WI38 (cell line): ENCODE measurements around the gene LINC00237.

ENCODE experiments used
- H3K4me3 ChIP-seq: 2 replicates; pipeline ENCODE4 v1.5.1; 2011; ENCODE audit warnings: low read depth, mild to moderate bottlenecking, control low read depth, low read length
- TF ChIP-seq, protein P1 (sequence below): IDR thresholded peaks from 2 replicates; pipeline ENCODE4 v1.5.1; 2012; ENCODE audit warnings: low read depth, mild to moderate bottlenecking, control low read depth, low read length

LINC00237 gene

DNA sequence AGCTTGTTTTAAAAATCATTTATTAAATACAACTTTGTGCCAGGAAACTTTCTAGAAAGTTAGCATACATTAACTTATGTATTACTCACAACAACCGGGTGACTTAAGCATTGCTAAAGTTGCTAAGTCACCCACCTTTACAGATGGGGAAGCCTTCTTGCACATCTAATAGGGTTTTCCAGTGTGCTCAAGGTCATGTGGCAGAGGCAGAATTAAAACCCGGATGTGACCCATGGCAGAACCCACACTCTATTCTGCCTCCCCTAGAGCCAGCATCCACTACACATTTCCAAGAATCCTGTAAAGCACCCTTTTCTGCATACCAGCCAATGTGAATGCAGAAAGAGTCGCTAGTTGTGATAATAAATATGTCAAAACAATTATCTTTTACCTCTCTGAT lies 13.4 kb downstream of the LINC00237 start:
- TF ChIP-seq, protein P1, sequence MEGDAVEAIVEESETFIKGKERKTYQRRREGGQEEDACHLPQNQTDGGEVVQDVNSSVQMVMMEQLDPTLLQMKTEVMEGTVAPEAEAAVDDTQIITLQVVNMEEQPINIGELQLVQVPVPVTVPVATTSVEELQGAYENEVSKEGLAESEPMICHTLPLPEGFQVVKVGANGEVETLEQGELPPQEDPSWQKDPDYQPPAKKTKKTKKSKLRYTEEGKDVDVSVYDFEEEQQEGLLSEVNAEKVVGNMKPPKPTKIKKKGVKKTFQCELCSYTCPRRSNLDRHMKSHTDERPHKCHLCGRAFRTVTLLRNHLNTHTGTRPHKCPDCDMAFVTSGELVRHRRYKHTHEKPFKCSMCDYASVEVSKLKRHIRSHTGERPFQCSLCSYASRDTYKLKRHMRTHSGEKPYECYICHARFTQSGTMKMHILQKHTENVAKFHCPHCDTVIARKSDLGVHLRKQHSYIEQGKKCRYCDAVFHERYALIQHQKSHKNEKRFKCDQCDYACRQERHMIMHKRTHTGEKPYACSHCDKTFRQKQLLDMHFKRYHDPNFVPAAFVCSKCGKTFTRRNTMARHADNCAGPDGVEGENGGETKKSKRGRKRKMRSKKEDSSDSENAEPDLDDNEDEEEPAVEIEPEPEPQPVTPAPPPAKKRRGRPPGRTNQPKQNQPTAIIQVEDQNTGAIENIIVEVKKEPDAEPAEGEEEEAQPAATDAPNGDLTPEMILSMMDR = no peak
- H3K4me3 ChIP-seq = no peak overlapping the region

- no peak overlapping the region for H3K4me3 ChIP-seq
- TF ChIP-seq, protein P1 = no peak
Measured at GRCh38 chr20:21090721-21091120, 15.4 kb downstream of the LINC00237 start.

DNA sequence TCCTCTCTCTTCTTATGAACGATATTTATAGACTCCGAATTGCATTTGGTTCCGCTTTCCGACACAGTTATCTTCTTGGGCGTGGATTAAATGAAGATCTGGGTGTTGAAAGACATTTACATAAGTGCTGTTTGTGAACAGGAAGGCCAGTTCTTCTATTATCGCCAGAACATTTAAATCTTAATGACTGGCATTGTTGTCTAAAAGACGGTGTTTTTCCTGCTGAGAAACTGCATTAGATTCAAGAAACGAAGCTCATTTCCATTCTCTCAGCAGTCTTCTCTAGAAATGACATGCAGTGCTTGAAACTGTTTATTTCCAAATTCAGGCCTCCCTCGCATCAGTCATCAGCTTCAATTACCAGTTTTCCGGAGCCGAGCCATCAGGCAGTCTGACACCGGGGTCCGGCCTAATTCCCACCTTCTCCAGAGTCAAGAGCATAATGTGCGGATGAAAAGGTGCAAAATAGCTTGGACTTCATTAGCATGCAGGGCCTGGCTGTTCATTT lies 16.0 kb downstream of the LINC00237 start:
- TF ChIP-seq, protein P1 = no peak
- H3K4me3 ChIP-seq = no peak overlapping the region

DNA sequence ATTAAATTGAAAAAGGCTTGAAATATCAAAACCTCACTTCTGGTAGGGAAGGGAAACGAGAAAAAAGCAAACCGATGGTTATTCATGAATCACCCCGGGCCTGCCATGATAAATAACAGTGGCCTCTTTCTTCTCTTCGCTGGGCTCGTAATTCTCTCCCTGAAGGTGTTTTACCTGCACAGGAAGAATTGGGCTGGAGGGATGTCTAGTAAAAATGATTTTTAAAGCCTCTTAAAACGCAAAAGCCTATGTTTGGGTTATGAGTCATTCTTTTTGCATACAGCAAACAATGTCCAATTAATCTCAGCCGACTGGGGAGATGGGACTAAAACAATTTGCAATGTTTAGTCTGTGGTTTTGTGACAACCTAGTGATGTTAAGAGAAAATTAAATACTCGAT lies 16.8 kb downstream of the LINC00237 start:
- no peak overlapping the region for H3K4me3 ChIP-seq

GRCh38 chr20:21087862-21088540 lies 18.2 kb downstream of the LINC00237 start:
- TF ChIP-seq, protein P1 = no peak

More for the DNA sequence above, 16.8 kb downstream of the LINC00237 start:
- TF ChIP-seq, protein P1 = no peak

GRCh38 chr20:21083825-21084325 lies 22.3 kb downstream of the LINC00237 start:
- TF ChIP-seq, protein P1 = no peak

More at GRCh38 chr20:21087862-21088540, 18.2 kb downstream of the LINC00237 start:
- H3K4me3 ChIP-seq = no peak overlapping the region

DNA sequence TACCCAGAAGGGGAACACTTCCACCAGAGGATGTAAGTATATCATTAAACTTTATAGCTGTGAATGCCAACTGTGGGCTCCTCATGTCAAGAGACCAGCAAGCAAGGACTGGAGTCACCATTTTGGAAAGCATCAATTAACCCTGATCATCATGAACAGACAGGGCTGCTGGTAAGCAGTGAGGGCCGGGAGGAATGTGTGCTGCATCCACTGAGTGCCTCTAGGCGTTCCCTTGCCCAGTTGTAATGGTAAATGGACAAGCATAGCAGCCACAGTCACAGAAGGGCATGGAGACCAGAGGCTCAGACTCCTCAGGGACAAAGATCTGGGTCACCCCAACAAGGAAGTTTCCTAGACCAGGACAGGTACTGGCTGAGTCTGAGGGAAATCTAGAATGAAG lies 23.6 kb downstream of the LINC00237 start:
- TF ChIP-seq, protein P1 = no peak
- no peak overlapping the region for H3K4me3 ChIP-seq

More at GRCh38 chr20:21083825-21084325, 22.3 kb downstream of the LINC00237 start:
- no peak overlapping the region for H3K4me3 ChIP-seq
